Mesenchymal stem cell (in vitro differentiated cells and primary cell): ENCODE data around the gene RAF1.
"Not testable (repeated sequence)": the region's sequence is repeated elsewhere in the genome, so short reads cannot be mapped to it uniquely, and the experiment has no call there.

Source experiments
- DNase-seq: peaks from one replicate; pipeline ENCODE4 v3.0.0-alpha.2; 2013
- H2AFZ ChIP-seq: one replicate; pipeline ENCODE4 v1.6.1; 2013; ENCODE audit warnings: low read depth, mild to moderate bottlenecking, control low read depth, inconsistent platforms, low read length, moderate library complexity
- H2AK5ac ChIP-seq: 2 replicates; pipeline ENCODE4 v1.6.1; 2013; ENCODE audit warnings: low read length, moderate library complexity, mild to moderate bottlenecking, inconsistent platforms; ENCODE audit not compliant: severe bottlenecking
- H2BK120ac ChIP-seq: one replicate; pipeline ENCODE4 v1.6.1; 2013; ENCODE audit warnings: low read depth, mild to moderate bottlenecking, inconsistent platforms, low read length, moderate library complexity
- H2BK12ac ChIP-seq, 2 experiments: one replicate each; pipeline ENCODE4 v1.6.1; 2013; ENCODE audit warnings: inconsistent platforms in 2 of 2, low read length in 2 of 2, mild to moderate bottlenecking in 2 of 2, moderate library complexity in 2 of 2, control low read depth in 1 of 2
- H2BK15ac ChIP-seq: one replicate; pipeline ENCODE4 v1.6.1; 2013; ENCODE audit warnings: mild to moderate bottlenecking, low read depth, inconsistent platforms; ENCODE audit not compliant: poor library complexity, severe bottlenecking
- H2BK5ac ChIP-seq: 2 replicates; pipeline ENCODE4 v1.6.1; 2013; ENCODE audit warnings: low read depth, mild to moderate bottlenecking, low read length, control low read depth, inconsistent platforms; ENCODE audit not compliant: poor library complexity, severe bottlenecking
- H3K14ac ChIP-seq, 2 experiments: one replicate each; pipeline ENCODE4 v1.6.1; 2013; ENCODE audit warnings: inconsistent platforms in 2 of 2, low read length in 2 of 2, control low read depth in 1 of 2, mild to moderate bottlenecking in 1 of 2, moderate library complexity in 1 of 2
- H3K18ac ChIP-seq, 2 experiments: one replicate each; pipeline ENCODE4 v1.6.1; 2013; ENCODE audit warnings: inconsistent platforms in 2 of 2, low read length in 2 of 2, control low read depth in 1 of 2, low read depth in 1 of 2, mild to moderate bottlenecking in 1 of 2
- H3K23ac ChIP-seq, 2 experiments: one replicate each; pipeline ENCODE4 v1.6.1; 2013; ENCODE audit warnings: inconsistent platforms in 2 of 2, low read length in 2 of 2, mild to moderate bottlenecking in 2 of 2, moderate library complexity in 2 of 2, control low read depth in 1 of 2
- H3K27ac ChIP-seq: 2 replicates; pipeline ENCODE4 v1.5.1; 2013; ENCODE audit warnings: mild to moderate bottlenecking, moderate library complexity, low read length, control low read depth, inconsistent platforms; ENCODE audit not compliant: poor library complexity, severe bottlenecking
- H3K27me3 ChIP-seq, 2 experiments: 2 replicates each; pipeline versions ENCODE4 v1.6.1 to v1.7.0; 2013; ENCODE audit warnings: low read length in 2 of 2, mild to moderate bottlenecking in 2 of 2, moderate library complexity in 2 of 2, control low read depth in 1 of 2, inconsistent platforms in 1 of 2; ENCODE audit not compliant: control insufficient read depth in 1 of 2, insufficient read depth in 1 of 2
- H3K36me3 ChIP-seq, 2 experiments: 2 replicates each; pipeline versions ENCODE4 v1.6.1 to v1.7.0; 2013; ENCODE audit warnings: low read length in 2 of 2, control low read depth in 1 of 2, inconsistent platforms in 1 of 2, low read depth in 1 of 2, mild to moderate bottlenecking in 1 of 2; ENCODE audit not compliant: insufficient read depth in 2 of 2, control insufficient read depth in 1 of 2
- H3K4ac ChIP-seq, 2 experiments: one replicate each; pipeline ENCODE4 v1.6.1; 2013; ENCODE audit warnings: inconsistent platforms in 2 of 2, low read length in 2 of 2, mild to moderate bottlenecking in 2 of 2, moderate library complexity in 2 of 2, control low read depth in 1 of 2, low read depth in 1 of 2
- H3K4me1 ChIP-seq: 2 replicates; pipeline ENCODE4 v1.6.1; 2013; ENCODE audit warnings: low read depth, low read length, control low read depth; ENCODE audit not compliant: control insufficient read depth, insufficient read depth
- H3K4me2 ChIP-seq: 2 replicates; pipeline ENCODE4 v1.6.1; 2013; ENCODE audit warnings: low read length, mild to moderate bottlenecking, inconsistent platforms; ENCODE audit not compliant: poor library complexity, severe bottlenecking
- H3K4me3 ChIP-seq, 2 experiments: 2 replicates each; pipeline versions ENCODE4 v1.5.1 to v1.7.0; 2013; ENCODE audit warnings: low read length in 2 of 2, mild to moderate bottlenecking in 2 of 2, control low read depth in 1 of 2, low read depth in 1 of 2; ENCODE audit not compliant: insufficient read depth in 1 of 2
- H3K79me1 ChIP-seq: replicated peaks from 2 replicates; pipeline ENCODE4 v1.6.1; 2013; ENCODE audit warnings: mild to moderate bottlenecking, control low read depth, low read length, inconsistent platforms; ENCODE audit not compliant: poor library complexity, severe bottlenecking
- H3K9ac ChIP-seq: 2 replicates; pipeline ENCODE4 v1.7.0; 2013; ENCODE audit warnings: mild to moderate bottlenecking, low read length, moderate library complexity
- H3K9me3 ChIP-seq: 2 replicates; pipeline ENCODE4 v1.7.0; 2013; ENCODE audit warnings: mild to moderate bottlenecking, low read length; ENCODE audit not compliant: control insufficient read depth
- H4K8ac ChIP-seq: one replicate; pipeline ENCODE4 v1.6.1; 2013; ENCODE audit warnings: inconsistent platforms, mild to moderate bottlenecking, low read length, moderate library complexity
- H4K91ac ChIP-seq: one replicate; pipeline ENCODE4 v1.6.1; 2013; ENCODE audit warnings: mild to moderate bottlenecking, low read length, inconsistent platforms
- WGBS: methylation state at CpG from one replicate; pipeline ENCODE4 v1.1.7; 2013; ENCODE audit warnings: mixed read lengths; 5-methylcytosine and 5-hydroxymethylcytosine counted together

RAF1 gene

GRCh38 chr3:12628813-12629212 lies 35.1 kb downstream of the RAF1 start:
- no peak overlapping the region for H2BK15ac ChIP-seq
- H3K27me3 ChIP-seq: no peaks in the 10 kb centered on the region
- no peaks in the 10 kb centered on the region for H3K36me3 ChIP-seq
- H2AFZ ChIP-seq: no peak overlapping the region
- no peak overlapping the region for H2AK5ac ChIP-seq
- no peak overlapping the region for H4K8ac ChIP-seq
- H3K4ac ChIP-seq: no peak overlapping the region
- no peak overlapping the region for H3K9ac ChIP-seq
- H3K4me3 ChIP-seq: no peak overlapping the region
- no peak overlapping the region for H4K91ac ChIP-seq
- no peak for DNase-seq
- no peak overlapping the region for H3K14ac ChIP-seq
- no peak overlapping the region for H3K18ac ChIP-seq
- H2BK120ac ChIP-seq: no peak overlapping the region
- H3K79me1 ChIP-seq: peaks cover 3% of the 10 kb centered on the region
- H2BK5ac ChIP-seq: no peak overlapping the region
- H3K4me2 ChIP-seq: no peak overlapping the region
- no CpG with 5 or more reads among the region's 1 CpG for WGBS
- H2BK12ac ChIP-seq: no peak overlapping the region
- no peak overlapping the region for H3K27ac ChIP-seq
- peaks cover 16% of the 10 kb centered on the region for H3K4me1 ChIP-seq
- no peaks in the 10 kb centered on the region for H3K9me3 ChIP-seq
- H3K23ac ChIP-seq: no peak overlapping the region

GRCh38 chr3:12627370-12627769 lies 36.5 kb downstream of the RAF1 start:
- Histone ChIP-seq H3K9me3 (no peaks in the 10 kb centered on the region), H2BK15ac (no peak overlapping the region), H3K9ac (no peak overlapping the region), H3K4me3 (no peak overlapping the region), H3K27me3 (no peaks in the 10 kb centered on the region), H3K18ac (no peak overlapping the region), H2BK5ac (no peak overlapping the region), H3K23ac (no peak overlapping the region), H3K79me1 (peaks cover 3% of the 10 kb centered on the region), H3K14ac (no peak overlapping the region), H4K91ac (no peak overlapping the region), H3K27ac (no peak overlapping the region), H2AK5ac (no peak overlapping the region), H2BK120ac (no peak overlapping the region), H3K4ac (no peak overlapping the region), H2BK12ac (no peak overlapping the region), H2AFZ (no peak overlapping the region), H3K4me1 (peaks cover 16% of the 10 kb centered on the region), H3K4me2 (no peak overlapping the region), H3K36me3 (no peaks in the 10 kb centered on the region), H4K8ac (no peak overlapping the region)
- no peak for DNase-seq
- WGBS: 80% methylated on average over 1 of the region's 4 CpGs

- not testable (repeated sequence) for DNase-seq, H4K91ac ChIP-seq, H3K4me3 ChIP-seq, H3K27me3 ChIP-seq, H3K9ac ChIP-seq, H3K36me3 ChIP-seq, H2BK5ac ChIP-seq, H2BK15ac ChIP-seq, H2AFZ ChIP-seq, H2BK120ac ChIP-seq, H3K18ac ChIP-seq, H4K8ac ChIP-seq, H3K4me2 ChIP-seq, H2BK12ac ChIP-seq, H3K79me1 ChIP-seq, H3K4ac ChIP-seq, H2AK5ac ChIP-seq, H3K14ac ChIP-seq, H3K23ac ChIP-seq, H3K9me3 ChIP-seq
- WGBS: 100% methylated on average over 2 of the region's 3 CpGs
- Histone ChIP-seq H3K27ac (peak overlapping the region; percentile 66), H3K4me1 (peaks cover 16% of the 10 kb centered on the region)
Measured at GRCh38 chr3:12624964-12625363, 39.0 kb downstream of the RAF1 start.

DNA sequence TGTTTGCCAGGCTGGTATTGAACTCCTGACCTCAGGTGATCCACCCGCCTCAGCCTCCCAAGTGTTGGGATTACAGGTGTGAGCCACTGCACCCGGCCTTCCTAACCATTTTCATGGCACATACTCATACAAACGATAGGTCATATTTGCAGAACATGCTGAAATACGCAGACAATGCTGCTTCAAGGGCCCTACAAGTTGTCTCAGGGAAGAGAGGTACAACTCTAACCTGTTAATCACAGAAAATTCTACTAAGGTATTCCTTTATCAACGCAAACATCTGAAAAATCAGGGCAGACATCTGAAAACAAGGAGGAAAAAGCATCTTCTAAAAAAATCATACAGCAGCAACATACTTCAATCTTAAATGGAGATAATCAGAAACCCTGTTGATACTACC lies 39.9 kb downstream of the RAF1 start:
- no peak overlapping the region for H3K4me3 ChIP-seq
- peaks cover 2% of the 10 kb centered on the region for H3K79me1 ChIP-seq
- no peak overlapping the region for H3K4me2 ChIP-seq
- H3K14ac ChIP-seq: no peak overlapping the region
- H4K91ac ChIP-seq: no peak overlapping the region
- no peak overlapping the region for H3K18ac ChIP-seq
- H3K36me3 ChIP-seq: no peaks in the 10 kb centered on the region
- DNase-seq: no peak
- no peak overlapping the region for H3K4ac ChIP-seq
- H2BK15ac ChIP-seq: no peak overlapping the region
- no peak overlapping the region for H2BK12ac ChIP-seq
- no peak overlapping the region for H2BK120ac ChIP-seq
- no peak overlapping the region for H2BK5ac ChIP-seq
- H4K8ac ChIP-seq: no peak overlapping the region
- H2AFZ ChIP-seq: no peak overlapping the region
- no peaks in the 10 kb centered on the region for H3K9me3 ChIP-seq
- H2AK5ac ChIP-seq: no peak overlapping the region
- H3K27ac ChIP-seq: no peak overlapping the region
- WGBS: 97% methylated on average over 5 of the region's 5 CpGs
- no peak overlapping the region for H3K23ac ChIP-seq
- H3K4me1 ChIP-seq: peaks cover 12% of the 10 kb centered on the region
- H3K27me3 ChIP-seq: no peaks in the 10 kb centered on the region
- H3K9ac ChIP-seq: no peak overlapping the region
